GM12874 (cell line): ENCODE results near the gene DMD.

Experiments used
- CTCF ChIP-seq: IDR thresholded peaks from 2 replicates; pipeline ENCODE4 v1.5.1; 2011; ENCODE audit warnings: low read depth, mild to moderate bottlenecking, control low read depth, low read length, moderate library complexity; ENCODE audit not compliant: insufficient read depth

The DMD gene

GRCh38 chrX:33183361-33183760 is 28.0 kb downstream of the DMD start:
- no peak for TF ChIP-seq CTCF

- no peak for TF ChIP-seq CTCF
These were observed 32.7 kb downstream of the DMD start for GRCh38 chrX:33178690-33179089.

DNA sequence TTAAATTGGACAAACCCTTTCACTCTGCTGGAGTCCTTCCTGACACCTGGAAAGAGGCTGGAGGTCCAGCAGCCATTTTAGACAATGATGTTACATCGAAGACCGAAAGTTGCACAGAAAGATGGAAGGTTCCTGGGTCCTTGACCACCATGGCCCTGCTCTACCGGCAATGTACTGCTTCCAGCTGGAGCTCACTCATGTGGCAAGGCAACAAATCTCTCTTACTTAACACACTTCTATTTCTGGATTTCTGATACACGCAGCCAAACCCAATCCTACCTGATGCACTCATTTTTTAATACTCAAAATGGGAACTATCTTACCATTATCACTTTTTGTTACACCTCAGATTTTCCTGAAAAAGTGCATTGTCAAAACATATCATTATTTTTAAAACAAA is 33.1 kb downstream of the DMD start:
- no peak for TF ChIP-seq CTCF

DNA sequence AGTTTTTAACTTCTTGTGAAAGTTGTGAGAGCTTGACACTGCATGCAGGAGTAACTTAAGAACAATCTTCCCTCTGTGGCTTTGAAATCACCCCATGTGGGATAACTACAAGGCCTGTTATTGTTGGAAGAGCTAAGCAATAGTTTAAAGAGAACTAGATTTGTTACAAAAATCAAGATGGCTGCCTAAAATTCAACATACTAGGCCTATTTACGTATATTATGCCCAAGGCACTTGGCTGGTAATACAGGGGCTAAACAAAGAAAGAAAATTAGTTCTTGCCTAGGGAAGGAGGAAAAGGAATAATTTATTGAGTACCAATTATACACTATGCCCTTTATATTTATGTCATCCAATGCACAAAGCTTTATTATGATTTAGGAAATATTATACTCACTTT is 36.1 kb downstream of the DMD start:
- TF ChIP-seq CTCF: no peak

- TF ChIP-seq CTCF: no peak
These were observed 40.3 kb downstream of the DMD start for GRCh38 chrX:33171041-33171440.

DNA sequence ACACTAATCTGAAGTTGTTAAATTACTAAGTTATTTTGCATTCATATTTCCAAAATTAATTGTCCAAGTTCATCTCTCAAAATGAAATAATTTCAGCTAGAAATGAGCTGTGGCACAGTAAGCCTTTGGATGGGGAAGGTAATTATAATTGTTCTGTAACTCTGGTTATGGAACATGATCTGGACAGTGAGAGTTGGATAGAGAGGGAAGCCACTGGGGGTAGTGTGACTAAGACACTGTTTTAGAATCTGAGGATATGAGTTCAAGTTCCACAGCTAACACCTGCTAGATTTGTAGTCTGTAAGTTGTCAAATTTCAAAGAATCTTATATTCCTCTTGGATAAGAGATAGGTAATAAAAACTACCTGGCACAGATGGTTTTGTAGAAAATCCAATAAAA is 49.5 kb downstream of the DMD start:
- no peak for TF ChIP-seq CTCF

GRCh38 chrX:33160273-33160672 is 51.1 kb downstream of the DMD start:
- no peak for TF ChIP-seq CTCF

GRCh38 chrX:33156152-33156726 is 55.1 kb downstream of the DMD start:
- TF ChIP-seq CTCF: no peak
